ENCODE measurements around the gene CTRB2.
"Not testable (repeated sequence)": the region's sequence is repeated elsewhere in the genome, so short reads cannot be mapped to it uniquely, and the experiment has no call there.

The CTRB2 gene

DNA sequence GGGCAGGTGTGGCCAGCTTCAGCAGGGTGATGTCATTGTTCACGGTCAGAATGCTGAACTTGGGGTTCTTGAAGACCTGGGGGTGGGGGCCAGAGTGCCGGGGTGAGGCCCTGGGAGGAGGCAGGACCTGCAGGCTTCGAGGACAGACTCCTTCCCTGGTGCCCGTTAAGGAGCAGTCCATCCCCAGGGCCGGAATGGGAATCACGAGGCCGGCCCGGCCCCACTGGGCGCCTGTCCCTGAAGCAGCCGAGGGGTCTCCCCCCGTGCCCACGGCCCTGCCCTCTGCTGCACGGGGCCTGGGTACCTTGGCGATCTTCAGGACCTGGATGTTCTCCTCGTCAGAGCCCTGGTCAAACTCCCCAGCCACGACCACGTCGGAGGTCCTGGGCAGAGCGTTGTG, 1.5 kb downstream of the CTRB2 start:
- not testable (repeated sequence) for DNase-seq (ENCODE audit: low spot score)

DNA sequence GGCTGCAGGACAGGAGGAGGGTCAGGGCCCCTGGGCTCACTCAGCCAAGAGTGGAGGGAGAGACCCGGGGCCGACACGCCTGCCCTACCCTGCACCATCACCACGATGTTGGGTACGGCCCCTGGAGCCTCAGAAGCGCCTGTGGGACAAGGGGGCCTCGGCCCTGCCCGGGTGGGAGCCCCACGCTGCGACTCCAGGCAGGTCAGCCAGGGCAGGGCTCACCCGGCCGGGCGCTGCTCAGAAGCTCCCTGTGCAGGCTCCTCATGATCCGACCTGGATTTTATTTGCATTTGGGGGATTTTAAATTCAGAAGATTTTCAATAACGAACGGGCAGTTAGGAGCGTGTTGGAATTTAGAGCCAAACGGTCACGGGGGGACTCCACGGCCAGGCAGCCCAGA, 2.1 kb downstream of the CTRB2 start:
- DNase-seq (ENCODE audit: low spot score): not testable (repeated sequence)

DNA sequence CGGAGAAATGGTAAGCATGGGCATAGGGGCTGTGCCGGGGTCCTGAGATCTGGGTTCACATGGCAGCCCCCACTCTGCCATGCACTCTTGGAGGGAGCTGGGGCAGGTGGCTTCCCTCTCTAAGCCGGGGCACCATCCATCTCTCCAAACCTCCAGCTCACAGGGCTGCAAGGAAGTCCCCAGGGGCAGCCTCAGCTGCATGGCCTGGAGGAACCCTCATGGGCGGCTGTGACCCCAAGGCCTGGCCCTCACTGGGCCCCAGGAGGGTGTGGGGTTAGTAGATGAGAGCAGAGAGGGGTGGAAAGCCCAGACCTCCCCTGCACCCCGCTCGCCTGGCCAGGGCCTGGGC, 2.6 kb downstream of the CTRB2 start:
- no peak for DNase-seq (ENCODE audit: low spot score)

DNA sequence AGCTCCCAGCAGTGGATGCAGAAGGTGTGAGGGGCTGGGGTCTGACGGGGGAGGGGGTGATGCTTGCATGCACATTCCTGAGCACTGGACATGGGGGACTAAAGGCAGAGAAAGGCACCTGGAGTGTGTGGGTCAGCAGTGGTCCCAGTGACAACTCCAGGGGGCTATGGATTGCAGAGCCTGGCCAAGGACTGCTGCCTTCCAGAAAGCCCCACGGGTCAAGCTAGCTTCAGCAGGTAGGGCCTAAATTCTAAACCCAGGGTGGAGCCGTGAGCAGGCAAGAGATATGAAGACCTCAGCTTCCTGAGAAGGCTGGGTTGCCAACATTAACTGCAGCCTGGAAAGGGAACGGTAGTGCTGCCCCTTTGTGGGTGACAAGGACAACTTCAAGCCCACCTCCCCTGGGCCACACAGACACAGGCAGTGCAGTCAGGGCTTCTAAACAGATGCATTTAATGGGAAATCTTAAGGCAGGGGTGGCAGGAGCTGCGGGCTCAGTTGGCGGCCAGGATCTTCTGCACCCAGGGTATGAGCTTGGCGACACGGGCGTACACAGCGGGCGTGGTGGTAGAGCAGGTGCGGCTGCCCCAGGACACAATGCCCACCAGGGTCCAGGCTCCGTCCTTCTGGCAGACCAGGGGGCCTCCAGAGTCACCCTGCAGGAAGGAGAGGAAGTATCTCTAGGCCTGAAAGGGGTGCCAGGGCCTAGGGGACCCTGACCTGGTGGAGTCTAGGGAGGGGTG, 3.1 kb downstream of the CTRB2 start:
- DNase-seq (ENCODE audit: low spot score): no peak

DNA sequence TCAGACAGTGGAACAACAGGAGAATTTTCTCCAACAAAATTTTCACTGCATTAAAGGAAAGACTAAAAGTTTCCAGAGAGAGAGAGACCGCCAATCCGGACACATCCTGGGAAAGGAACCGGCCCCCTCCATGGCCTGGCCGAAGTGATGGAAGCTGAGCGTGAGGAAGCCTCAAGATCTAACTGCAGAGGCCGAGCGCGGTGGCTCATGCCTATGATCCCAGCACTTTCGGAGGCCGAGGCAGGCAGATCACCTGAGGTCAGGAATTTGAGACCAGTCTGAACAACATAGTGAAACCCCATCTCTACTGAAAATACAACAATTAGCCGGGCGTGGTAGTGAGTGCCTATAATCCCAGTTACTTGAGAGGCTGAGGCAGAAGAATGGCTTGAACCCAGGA, 3.9 kb downstream of the CTRB2 start:
- no peak for DNase-seq (ENCODE audit: low spot score)

DNA sequence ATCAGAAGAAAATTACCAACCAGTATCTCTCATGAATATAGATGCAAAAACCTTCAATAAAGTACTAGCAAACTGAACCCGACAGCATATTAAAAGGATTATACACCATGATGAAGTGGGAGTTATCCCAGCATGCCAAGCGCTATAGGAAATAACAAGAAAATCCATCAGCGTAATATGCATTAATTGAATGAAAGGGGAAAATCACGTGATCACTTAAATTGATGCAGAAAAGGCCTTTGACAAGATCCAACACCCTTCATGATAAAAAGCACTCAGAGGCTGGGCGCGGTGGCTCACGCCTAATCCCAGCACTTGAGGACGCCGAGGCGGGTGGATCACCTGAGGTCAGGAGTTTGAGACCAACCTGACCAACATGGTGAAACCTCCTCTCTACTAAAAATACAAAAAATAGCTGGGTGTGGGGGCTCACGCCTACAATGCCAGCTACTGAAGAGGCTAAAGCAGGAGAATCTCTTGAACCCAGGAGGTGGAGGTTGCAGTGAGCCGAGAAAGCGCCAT, 4.8 kb downstream of the CTRB2 start:
- no peak for DNase-seq (ENCODE audit: low spot score)

DNA sequence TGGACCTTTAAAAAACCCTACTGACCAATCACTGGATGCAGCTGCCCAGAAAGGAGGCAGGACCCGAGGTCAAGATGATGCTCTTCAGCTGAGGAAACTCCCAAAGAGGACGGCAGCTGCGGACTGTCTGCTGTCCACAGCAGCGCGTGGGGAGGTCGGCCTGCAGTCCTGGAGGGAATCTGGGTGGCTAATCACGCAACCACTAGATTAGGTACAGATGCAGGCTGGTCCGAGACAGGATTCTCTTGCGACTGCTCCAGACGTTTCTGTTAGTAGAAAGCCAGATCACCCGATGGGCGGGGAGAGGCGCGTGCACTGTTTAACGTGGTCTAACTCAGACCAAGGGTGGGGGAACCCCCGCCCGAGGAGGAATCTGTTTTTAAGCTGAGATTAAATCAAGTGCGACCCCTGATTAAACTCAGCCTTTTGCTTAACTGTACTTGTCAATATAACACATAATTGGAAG, 8.8 kb downstream of the CTRB2 start:
- DNase-seq (ENCODE audit: low spot score): no peak

DNA sequence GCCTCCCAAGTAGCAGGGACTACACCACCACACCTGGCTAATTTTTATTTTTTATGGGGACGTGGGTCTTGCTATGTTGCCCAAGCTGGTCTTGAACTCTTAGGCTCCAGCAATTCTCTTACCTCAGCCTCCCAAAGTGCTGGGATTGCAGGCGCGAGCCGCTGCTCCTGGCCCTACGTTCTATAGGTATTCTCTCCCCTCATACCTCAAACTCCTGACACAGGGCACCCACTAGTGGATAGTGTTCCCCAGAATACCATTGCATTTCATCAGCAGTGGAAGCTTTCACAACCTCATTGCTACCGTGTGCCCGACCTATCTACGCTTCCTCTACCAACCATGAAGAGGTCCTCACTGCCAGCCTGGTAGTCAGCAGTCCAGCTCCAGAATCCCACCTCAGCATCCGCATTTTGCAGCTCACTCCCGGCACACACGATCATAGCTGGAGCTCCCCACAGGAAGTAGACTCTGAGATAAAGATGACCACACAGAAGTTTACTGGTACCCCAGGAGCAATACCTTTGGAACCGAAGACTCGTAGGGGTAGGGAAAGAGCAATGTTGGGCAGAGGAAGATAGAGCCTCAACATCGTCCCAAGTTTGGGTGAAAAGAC, 9.3 kb downstream of the CTRB2 start:
- DNase-seq (ENCODE audit: low spot score): no peak

DNA sequence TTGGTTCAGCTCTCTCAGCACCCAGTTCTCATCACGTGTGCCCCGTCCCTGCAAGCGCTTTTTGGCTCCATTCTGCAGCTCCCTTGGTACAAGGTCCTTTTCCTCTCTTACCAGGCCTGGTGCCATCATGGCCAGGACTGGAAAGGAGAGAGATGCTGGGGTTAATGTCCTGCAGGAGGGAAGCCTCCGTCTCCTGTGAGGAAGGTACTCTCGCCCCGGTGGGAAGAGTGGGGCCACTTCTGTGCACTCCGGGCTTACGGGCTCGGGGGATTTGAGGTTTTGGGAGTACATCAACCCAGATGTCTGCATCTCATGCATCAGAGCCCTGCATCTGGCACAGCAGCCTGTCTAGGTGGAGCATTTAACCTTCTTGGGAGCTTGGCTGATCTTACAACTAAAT, 10.1 kb downstream of the CTRB2 start:
- DNase-seq (ENCODE audit: low spot score): no peak

DNA sequence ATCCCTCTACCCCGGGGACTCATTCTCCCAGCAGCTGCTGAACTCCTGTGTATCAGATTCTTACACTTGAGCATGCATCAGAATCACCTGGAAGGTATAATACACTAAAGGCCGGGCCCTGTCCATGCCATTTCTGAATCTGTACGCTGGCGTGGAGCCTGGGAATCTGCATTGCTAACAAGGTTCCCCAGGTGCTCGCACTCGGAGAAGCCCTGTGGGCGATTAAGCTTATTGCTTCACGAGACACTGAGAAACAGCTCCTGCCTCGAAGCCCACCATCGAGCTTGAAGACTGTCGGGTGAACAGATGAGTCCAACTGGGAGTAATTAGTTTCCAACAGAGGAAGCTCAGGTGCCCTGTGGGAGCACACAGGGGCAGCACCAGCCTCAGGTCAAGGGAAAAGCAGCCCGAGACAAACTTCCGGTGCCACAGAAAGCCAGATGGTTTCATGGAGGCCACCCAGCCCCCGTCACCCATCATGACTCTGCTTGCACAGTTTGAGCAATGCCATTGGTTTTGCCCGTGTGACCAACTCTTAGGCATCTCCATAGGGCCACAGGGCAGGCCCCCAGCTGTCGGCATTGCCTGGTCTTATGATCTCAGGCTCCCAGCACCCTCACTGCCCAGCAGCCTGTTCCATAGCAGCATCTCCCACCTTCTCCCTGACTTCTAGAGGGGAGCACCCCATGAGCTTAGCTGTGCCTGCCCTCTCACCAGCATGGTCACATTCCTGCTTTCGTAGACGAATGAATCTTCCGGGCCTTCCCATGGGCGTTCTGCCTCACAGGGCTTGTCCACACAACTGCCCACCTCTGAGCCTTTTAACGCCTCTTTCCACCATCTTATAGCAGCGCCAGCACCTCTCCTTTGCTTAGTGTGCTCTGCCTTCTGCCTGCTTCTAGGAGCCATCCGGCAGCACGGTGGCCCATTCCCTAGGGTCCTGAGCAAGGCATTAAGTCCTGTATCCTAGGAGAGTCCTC, 10.9 kb downstream of the CTRB2 start:
- no peak for DNase-seq (ENCODE audit: low spot score)

DNA sequence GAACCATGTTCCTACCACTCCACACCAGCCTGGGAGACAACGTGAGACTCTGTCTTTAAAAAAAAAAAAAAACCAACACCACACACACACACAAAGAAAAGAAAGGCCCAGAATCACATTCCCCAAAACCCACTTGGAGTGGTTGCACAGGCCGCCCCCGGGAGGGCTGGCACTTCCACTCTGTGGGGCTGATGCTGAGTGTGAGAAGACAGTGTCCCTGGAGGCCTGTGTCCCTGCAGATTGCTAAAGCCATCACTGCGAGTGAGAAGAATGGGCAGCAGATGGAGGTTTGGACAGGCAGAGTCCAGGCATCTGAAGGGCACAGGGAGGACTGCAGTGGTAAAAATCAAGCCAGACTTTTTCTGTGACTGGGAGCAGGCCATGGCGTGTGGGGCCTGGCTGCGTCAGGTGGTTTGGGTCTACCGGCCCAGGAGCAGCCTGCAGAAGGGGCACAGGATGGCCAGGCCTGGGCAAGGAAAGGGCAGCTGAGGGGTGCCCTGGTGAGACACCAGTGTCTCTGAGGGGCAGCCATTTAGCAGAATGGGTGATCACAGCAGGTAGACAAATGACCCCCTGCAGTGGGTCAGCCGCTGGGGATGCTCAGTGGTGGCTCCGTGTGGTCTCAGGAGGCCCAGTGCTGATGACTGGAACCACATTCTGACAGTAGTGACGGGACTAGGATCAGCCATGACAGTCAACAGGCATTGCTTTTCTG, 13.1 kb downstream of the CTRB2 start:
- no peak for DNase-seq (ENCODE audit: low spot score)

DNA sequence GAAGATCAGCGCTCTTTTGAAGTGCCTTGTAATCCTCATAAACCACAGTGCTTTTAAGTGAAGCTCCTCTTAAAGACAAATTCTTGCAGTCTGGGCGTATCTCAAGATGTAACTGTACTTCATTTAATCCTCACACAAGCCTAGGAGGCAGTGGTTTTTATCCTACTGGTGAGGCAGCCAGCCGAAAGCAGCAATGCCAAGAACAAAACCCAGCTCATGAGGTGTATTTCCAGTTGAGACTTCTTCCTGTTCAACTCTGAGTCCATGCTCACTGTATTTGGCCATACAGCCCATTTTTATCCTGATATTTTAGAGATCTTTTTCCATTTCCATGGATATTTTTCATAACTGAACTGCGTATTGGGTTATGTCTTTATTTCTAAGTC, 13.7 kb downstream of the CTRB2 start:
- DNase-seq (ENCODE audit: low spot score): no peak

DNA sequence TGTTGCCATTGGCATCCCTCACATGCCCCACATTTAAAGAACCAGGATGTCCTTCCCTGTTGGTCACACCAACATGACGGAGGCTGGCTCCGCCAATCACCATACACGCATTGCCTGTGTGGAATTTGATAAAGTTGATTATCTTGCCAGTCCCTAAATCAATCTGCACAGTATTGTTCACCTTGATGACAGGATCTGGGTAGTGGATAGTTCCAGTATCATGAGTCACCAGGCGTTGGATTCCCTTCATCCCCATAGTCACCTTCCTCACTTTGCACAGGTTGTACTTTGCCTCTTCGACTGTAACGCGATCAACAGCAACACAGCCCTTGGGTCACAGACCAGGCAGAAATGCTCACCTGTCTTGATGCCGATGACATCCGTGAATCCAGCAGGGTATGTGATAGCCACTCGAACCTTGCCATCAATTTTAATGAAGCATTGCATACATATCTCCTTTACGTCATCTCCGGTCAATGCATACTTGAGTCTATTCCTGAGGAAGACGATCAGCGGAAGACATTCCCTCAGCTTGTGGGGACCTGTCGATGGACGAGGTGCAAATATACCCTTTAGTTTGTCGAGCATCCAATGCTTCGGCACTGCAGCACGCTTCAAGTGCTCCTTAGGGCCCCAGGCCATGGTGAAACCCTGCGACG, 14.2 kb downstream of the CTRB2 start:
- DNase-seq (ENCODE audit: low spot score): no peak

DNA sequence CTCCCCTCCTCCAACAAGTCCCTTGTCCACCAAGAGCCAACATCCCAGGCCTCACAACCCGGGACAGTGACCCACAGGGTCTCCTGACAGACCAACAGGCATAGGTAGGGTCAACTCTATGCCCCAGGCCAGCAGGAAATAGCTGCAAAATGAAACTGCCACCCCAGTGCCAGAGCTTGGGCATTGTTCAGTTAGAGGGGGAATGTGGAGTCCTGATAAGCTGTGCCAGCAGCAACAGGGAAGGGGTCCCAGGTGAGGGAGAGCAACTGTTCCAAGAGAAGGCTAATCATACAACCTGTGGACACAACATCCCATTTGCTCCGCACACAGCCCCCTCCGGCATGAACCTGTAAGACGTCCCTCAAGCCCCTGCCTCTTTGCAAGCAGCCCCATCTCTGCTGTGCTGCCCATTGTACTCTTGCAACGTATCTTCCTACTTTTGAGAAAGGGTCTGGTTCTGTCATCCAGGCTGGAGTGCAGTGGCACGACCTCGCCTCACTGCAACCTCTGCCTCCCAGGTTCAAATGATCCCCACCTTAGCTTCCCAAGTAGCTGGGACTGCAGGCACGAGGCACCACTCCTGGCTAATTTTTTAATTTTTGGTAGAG, 17.2 kb downstream of the CTRB2 start:
- no peak for DNase-seq (ENCODE audit: low spot score)

DNA sequence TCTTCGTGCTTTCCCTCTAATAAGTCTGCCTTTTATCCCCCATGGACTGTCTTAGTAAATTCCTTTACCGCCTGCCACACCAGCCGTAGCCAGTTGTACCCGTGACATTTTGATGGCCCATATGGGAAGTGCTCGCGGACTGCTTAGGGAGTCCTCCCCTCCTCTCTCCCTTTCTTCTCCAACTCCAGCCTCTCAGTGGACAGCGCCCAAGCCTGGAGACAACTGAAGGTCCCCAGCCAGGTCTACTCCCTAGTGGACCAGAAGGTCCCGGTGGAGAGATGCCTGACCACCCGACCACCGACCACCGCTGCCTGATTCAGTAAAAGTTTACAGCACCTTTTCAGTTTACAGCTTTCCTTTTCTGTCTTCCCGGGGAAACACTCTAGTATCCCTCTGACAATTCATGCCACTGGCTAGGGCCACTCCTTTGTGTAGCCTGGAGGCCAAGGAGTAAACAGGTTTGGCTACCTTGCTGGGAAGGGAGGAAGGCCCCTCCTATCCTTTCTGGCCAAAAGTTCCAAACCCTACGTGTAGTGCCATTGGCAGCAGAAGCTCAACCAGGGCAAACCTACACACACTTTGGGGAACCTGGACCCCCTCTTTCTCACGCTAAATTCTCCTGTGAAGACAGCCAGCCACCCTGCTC, 18.0 kb downstream of the CTRB2 start:
- no peak for DNase-seq (ENCODE audit: low spot score)

DNA sequence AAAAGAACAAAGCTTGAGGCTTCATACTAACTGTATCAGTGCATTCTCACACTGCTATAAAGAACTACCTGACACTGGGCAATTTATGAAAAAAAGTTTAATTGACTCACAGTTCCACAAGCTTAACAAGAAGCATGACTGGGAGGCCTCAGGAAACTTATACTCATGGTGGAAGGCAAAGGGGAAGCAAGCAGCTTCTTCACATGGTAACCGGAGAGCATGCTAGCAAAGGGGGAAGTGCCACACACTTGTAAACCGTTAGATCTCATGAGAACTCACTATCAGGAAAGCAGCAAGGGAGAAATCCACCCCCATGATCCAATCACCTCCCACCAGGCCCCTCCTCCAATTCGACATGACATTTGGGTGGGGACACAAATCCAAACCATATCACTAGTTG, 25.3 kb downstream of the CTRB2 start:
- DNase-seq (ENCODE audit: low spot score): no peak

DNA sequence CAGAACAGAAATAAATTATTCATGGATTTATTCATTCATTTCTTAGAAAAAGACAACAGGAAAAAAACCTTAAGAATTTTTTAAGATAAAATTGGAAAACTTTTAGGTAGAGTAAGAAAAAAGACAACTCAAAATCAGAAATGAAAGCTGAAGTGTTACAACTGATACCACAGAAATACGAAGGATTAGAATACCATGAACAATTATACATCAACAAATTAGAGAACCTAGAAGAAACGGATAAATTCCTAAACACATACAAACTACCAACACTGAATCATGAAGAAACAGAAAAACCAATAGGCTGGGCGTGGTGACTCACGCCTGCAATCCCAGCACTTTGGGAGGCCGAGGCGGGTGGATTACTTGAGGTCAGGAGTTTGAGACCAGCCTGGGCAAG, 27.8 kb downstream of the CTRB2 start:
- DNase-seq (ENCODE audit: low spot score): no peak

DNA sequence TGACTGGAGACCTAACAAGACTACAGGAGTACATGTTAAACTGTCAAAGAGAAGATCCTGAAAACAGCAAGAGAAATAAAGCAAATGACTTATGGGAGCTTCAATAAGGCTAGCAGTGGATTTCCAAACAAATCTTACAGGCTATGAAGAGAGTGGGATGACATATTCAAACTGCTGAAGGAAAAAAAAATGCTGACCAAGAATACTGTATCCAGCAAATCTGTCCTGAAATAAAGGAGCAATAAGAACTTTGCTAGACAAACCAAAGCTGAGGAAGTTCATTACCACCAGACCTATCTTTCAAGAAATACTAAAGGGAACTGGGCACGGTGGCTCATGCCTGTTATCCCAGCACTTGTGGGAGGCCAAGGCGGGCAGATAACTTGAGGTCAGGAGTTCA, 30.0 kb downstream of the CTRB2 start:
- no peak for DNase-seq (ENCODE audit: low spot score)

DNA sequence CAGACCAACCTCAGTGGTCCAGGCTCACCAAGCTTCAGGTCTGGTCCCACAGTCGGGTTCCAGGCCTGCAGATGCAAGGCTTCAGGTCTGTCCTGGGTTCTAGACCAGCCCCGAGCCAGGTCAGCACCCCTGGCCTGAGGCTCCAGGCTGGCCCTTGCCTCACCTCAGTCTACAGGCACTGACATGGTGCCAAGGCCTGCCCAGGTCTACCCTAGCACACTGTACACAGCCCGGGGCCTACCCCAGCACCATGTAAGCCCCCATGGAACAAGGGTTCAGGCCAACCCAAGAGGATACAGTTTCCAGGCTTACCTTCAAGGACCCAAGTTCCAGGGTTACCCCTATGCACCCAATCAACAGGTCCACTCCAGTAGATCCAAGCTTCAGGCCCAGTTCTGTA, 31.9 kb downstream of the CTRB2 start:
- DNase-seq (ENCODE audit: low spot score): no peak

DNA sequence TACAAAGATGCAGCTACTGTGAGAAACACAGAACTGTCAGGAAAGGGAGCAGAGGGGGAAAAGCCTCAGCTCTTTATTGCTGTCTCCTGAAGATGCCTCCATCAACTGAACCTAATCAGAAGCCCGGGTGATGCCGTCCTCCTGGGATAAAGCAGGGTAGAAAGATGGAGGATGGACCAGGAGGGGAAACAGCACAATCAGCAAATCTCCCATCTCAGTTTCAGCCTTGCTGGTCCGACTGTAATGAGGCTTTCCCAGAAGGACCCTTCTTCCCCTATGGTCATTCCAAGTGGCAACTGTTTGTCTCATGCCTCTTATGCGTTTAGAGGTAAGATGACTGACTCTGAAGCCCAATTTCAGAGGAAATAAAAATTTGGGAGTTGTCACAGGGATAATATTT, 34.4 kb downstream of the CTRB2 start:
- DNase-seq (ENCODE audit: low spot score): no peak
